Smooth muscle cell of bladder (primary cell): ENCODE results near the gene LIMD2. TPM values are rescaled to one million over a fixed set of nuclear protein-coding genes. Genes with fewer than 3 reads are reported as not detected.

Source experiments
- total RNA-seq: library from RNA; depleted of rRNA; stranded (reverse); fragments of >200 nt; gene quantifications from 2 replicates; pipeline ENCODE4 v1.2.3, GENCODE V29; 2014

LIMD2 gene
- 1.8 and 3.8 TPM in 2 replicates for total RNA-seq

GRCh38 chr17:63699638-63700527 is at the start of gene LIMD2:
Gene LIMD2 (minus strand): TSS chr17:63700125. CDS start chr17:63699298, 827 bp downstream.

GRCh38 chr17:63741408-63742173 is 41.7 kb upstream of the LIMD2 start, which contains the start of gene STRADA:
Gene STRADA (minus strand): TSS chr17:63741799. CDS start chr17:63728369, 13,430 bp downstream.

Other genes starting within 250 kb of the LIMD2 start
- gene ACE, start 223.1 kb downstream of the LIMD2 start, total RNA-seq = 3.6 and 7.6 TPM in 2 replicates
- gene KCNH6, start 176.8 kb downstream of the LIMD2 start, total RNA-seq = not detected in 2 replicates
- 9.5 and 11.6 TPM in 2 replicates for gene DCAF7, start 149.6 kb downstream of the LIMD2 start, total RNA-seq
- 14.5 and 15.6 TPM in 2 replicates for gene TACO1, start 99.2 kb downstream of the LIMD2 start, total RNA-seq
- 20.1 and 28.2 TPM in 2 replicates for gene MAP3K3, start 77.7 kb downstream of the LIMD2 start, total RNA-seq
- 13.9 and 16.5 TPM in 2 replicates for gene STRADA, start 41.7 kb upstream of the LIMD2 start, total RNA-seq
- 55.9 and 79.0 TPM in 2 replicates for gene CCDC47, start 73.5 kb upstream of the LIMD2 start, total RNA-seq
- 45.1 and 62.3 TPM in 2 replicates for gene DDX42, start 74.0 kb upstream of the LIMD2 start, total RNA-seq
- 58.3 and 69.9 TPM in 2 replicates for gene PSMC5, start 127.3 kb upstream of the LIMD2 start, total RNA-seq
- gene FTSJ3, start 127.5 kb upstream of the LIMD2 start, total RNA-seq = 51.3 and 54.5 TPM in 2 replicates
- gene SMARCD2, start 142.6 kb upstream of the LIMD2 start, total RNA-seq = 78.7 and 93.3 TPM in 2 replicates
- not detected in 2 replicates for gene CSH2, start 173.6 kb upstream of the LIMD2 start, total RNA-seq
- not detected in 2 replicates for gene GH2, start 181.8 kb upstream of the LIMD2 start, total RNA-seq
- gene CSH1, start 196.4 kb upstream of the LIMD2 start, total RNA-seq = not detected in 2 replicates
- gene CSHL1, start 211.1 kb upstream of the LIMD2 start, total RNA-seq = not detected in 2 replicates
- not detected in 2 replicates for gene GH1, start 218.7 kb upstream of the LIMD2 start, total RNA-seq
- 0.18 and 0.43 TPM in 2 replicates for gene CD79B, start 232.2 kb upstream of the LIMD2 start, total RNA-seq